SU-DHL-6 (cell line): ENCODE results near the gene MKRN1.
"Not testable (repeated sequence)": the region's sequence is repeated elsewhere in the genome, so short reads cannot be mapped to it uniquely, and the experiment has no call there.

Source experiments
- H2AFZ ChIP-seq: fragments of 200-600 bp; sonication (generic); 2 replicates; pipeline ENCODE4 v1.6.1; 2014; ENCODE audit warnings: low read depth, mild to moderate bottlenecking, moderate library complexity, mixed read lengths, antibody characterized with exemption, low read length; ENCODE audit not compliant: severe bottlenecking
- H3F3A ChIP-seq: fragments of 200-600 bp; shearing (Covaris generic); 2 replicates; pipeline ENCODE4 v1.6.0; 2016; ENCODE audit warnings: antibody characterized with exemption, mild to moderate bottlenecking; ENCODE audit not compliant: insufficient read depth
- H3K27ac ChIP-seq: fragments of 200-600 bp; sonication (generic); 2 replicates; pipeline ENCODE4 v1.5.1; 2016; ENCODE audit warnings: low read depth, mild to moderate bottlenecking, low read length, moderate library complexity, mixed read lengths
- H3K27me3 ChIP-seq: fragments of 200-600 bp; sonication (generic), shearing (Covaris generic); 2 replicates; pipeline ENCODE4 v1.6.0; 2014; ENCODE audit warnings: mild to moderate bottlenecking, low read length
- H3K36me3 ChIP-seq: fragments of 200-600 bp; sonication (generic); 2 replicates; pipeline ENCODE4 v1.6.1; 2014; ENCODE audit warnings: mild to moderate bottlenecking, low read length, mixed read lengths
- H3K4me2 ChIP-seq: fragments of 300-600, 200-600 bp; shearing (Covaris generic), sonication (generic); 2 replicates; pipeline ENCODE4 v1.6.0; 2014; ENCODE audit warnings: low read length, low read depth, mild to moderate bottlenecking; ENCODE audit not compliant: poor library complexity, severe bottlenecking
- H3K4me3 ChIP-seq: fragments of 200-600 bp; sonication (generic); 2 replicates; pipeline ENCODE4 v1.5.1; 2014; ENCODE audit warnings: antibody characterized with exemption, low read length, mild to moderate bottlenecking, mixed read lengths; ENCODE audit not compliant: insufficient read depth, poor library complexity, severe bottlenecking
- H3K79me2 ChIP-seq: fragments of 200-600 bp; sonication (generic); 2 replicates; pipeline ENCODE4 v1.6.1; 2014; ENCODE audit warnings: mild to moderate bottlenecking, low read length, moderate library complexity; ENCODE audit not compliant: insufficient read depth
- H3K9ac ChIP-seq: fragments of 200-600 bp; sonication (generic); 2 replicates; pipeline ENCODE4 v1.7.0; 2014; ENCODE audit warnings: mild to moderate bottlenecking, low read length
- H3K9me2 ChIP-seq: fragments of 200-600 bp; sonication (generic); replicated peaks from 2 replicates; pipeline ENCODE4 v1.6.1; 2014; ENCODE audit warnings: low read length; ENCODE audit not compliant: insufficient read depth
- H3K9me3 ChIP-seq: fragments of 200-600 bp; sonication (generic); 2 replicates; pipeline ENCODE4 v1.6.1; 2014; ENCODE audit warnings: low read length, mixed read lengths; ENCODE audit not compliant: insufficient read depth
- H4K20me1 ChIP-seq: fragments of 200-600 bp; sonication (generic); 2 replicates; pipeline ENCODE4 v1.6.1; 2014; ENCODE audit warnings: low read depth, mild to moderate bottlenecking, antibody characterized with exemption, low read length, moderate library complexity, mixed read lengths
- CTCF ChIP-seq: fragments of 200-600 bp; sonication (generic); IDR thresholded peaks from one replicate; pipeline ENCODE4 v1.5.1; 2017; ENCODE audit warnings: antibody characterized with exemption, mild to moderate bottlenecking, low read length, moderate library complexity; ENCODE audit not compliant: insufficient read depth, poor library complexity, severe bottlenecking
- EZH2phosphoT487 ChIP-seq: fragments of 200-600 bp; sonication (generic), shearing (Covaris generic); conservative IDR thresholded peaks from 2 replicates; pipeline ENCODE4 v1.6.1; 2018; ENCODE audit warnings: mild to moderate bottlenecking, antibody characterized with exemption, low read length, moderate library complexity, mixed read lengths

Gene MKRN1

DNA sequence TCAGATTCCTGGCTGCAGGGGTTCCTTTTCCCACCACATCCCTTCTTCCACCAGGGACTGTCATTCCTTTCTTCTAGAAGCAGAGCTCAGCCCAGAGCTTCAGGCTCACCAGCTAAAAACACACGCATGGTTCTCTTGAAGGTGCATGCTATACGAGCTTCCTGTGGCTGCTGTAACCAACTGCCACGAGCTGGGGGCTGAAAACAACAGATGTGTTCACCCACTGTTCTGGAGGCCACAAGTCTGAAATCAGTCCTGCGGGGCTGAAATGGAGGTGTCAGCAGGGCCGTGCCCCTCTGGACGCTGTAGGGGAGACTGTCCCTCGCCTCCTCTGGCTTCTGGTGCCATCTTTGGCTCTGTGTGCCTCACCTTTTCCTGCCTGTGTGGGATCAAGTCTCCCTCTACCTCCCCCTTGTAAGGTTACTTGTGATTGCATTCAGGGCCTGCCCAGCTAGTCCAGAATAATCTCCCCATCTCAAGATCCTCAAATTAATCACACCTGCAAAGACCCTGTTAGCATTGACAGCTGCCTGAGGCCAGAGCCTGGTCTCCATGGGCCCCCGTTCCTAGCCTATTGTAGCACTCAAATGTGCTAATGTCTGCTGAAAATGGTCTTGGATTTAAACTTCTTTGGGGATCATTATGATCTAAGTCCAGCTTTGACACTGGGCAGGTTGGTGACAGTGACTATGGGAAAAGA lies 61.7 kb downstream of the MKRN1 start:
- no peaks in the 10 kb centered on the region for H3K36me3 ChIP-seq
- TF ChIP-seq CTCF: no peak
- TF ChIP-seq EZH2phosphoT487: no peak
- H2AFZ ChIP-seq: no peak overlapping the region
- no peaks in the 10 kb centered on the region for H3K9me3 ChIP-seq
- H3F3A ChIP-seq: no peaks in the 10 kb centered on the region
- no peak overlapping the region for H3K27ac ChIP-seq
- H3K4me3 ChIP-seq: no peak overlapping the region
- H3K9ac ChIP-seq: no peak overlapping the region
- no peaks in the 10 kb centered on the region for H3K27me3 ChIP-seq
- H3K4me2 ChIP-seq: no peak overlapping the region
- no peaks in the 10 kb centered on the region for H3K79me2 ChIP-seq
- no peaks in the 10 kb centered on the region for H3K9me2 ChIP-seq
- no peaks in the 10 kb centered on the region for H4K20me1 ChIP-seq

DNA sequence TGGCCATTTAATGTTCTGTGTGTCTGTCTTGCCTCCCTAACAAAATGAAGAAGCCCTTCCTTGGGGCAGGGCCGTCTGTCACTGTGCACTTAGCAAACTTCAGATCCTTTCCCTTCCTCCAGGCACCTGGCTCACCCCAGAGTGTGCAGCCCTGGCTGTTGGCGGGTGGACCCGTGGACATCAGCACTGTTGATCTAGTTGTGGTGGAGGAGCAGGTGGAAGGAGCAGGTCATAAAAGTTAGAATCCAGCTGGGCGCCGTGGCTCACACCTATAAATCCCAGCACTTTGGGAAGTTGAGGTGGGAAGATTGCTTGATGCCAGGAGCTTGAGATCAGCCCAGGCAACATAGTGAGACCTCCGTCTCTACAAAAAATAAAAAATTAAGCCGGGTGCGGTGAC lies 62.7 kb downstream of the MKRN1 start:
- no peaks in the 10 kb centered on the region for H3K9me2 ChIP-seq
- H3K9me3 ChIP-seq: no peaks in the 10 kb centered on the region
- H3K79me2 ChIP-seq: no peaks in the 10 kb centered on the region
- H3K4me2 ChIP-seq: no peak overlapping the region
- no peak overlapping the region for H3K9ac ChIP-seq
- no peaks in the 10 kb centered on the region for H3K36me3 ChIP-seq
- no peaks in the 10 kb centered on the region for H3F3A ChIP-seq
- TF ChIP-seq CTCF (no peak), EZH2phosphoT487 (no peak)
- no peak overlapping the region for H3K4me3 ChIP-seq
- H2AFZ ChIP-seq: no peak overlapping the region
- no peaks in the 10 kb centered on the region for H4K20me1 ChIP-seq
- no peak overlapping the region for H3K27ac ChIP-seq
- no peaks in the 10 kb centered on the region for H3K27me3 ChIP-seq

GRCh38 chr7:140415816-140416215 lies 63.5 kb downstream of the MKRN1 start:
- H3F3A ChIP-seq: not testable (repeated sequence)

GRCh38 chr7:140415361-140415760 lies 63.9 kb downstream of the MKRN1 start:
- H3F3A ChIP-seq: no peaks in the 10 kb centered on the region
- no peaks in the 10 kb centered on the region for H3K27me3 ChIP-seq
- no peaks in the 10 kb centered on the region for H3K9me3 ChIP-seq
- no peak overlapping the region for H3K4me2 ChIP-seq
- no peak overlapping the region for H2AFZ ChIP-seq
- TF ChIP-seq CTCF: no peak
- no peak for TF ChIP-seq EZH2phosphoT487
- no peak overlapping the region for H3K27ac ChIP-seq
- no peak overlapping the region for H3K4me3 ChIP-seq
- H3K36me3 ChIP-seq: no peaks in the 10 kb centered on the region
- H4K20me1 ChIP-seq: no peaks in the 10 kb centered on the region
- no peak overlapping the region for H3K9ac ChIP-seq
- no peaks in the 10 kb centered on the region for H3K9me2 ChIP-seq
- H3K79me2 ChIP-seq: no peaks in the 10 kb centered on the region

More at GRCh38 chr7:140415816-140416215, 63.5 kb downstream of the MKRN1 start:
- H4K20me1 ChIP-seq, H3K36me3 ChIP-seq, H3K27ac ChIP-seq, H3K9ac ChIP-seq, H3K4me2 ChIP-seq, H3K79me2 ChIP-seq, H3K4me3 ChIP-seq, H3K9me2 ChIP-seq, H3K27me3 ChIP-seq, H2AFZ ChIP-seq, H3K9me3 ChIP-seq: not testable (repeated sequence)
